ENCODE measurements around the gene FEZF2. TPM values are rescaled to one million over a fixed set of nuclear protein-coding genes. Genes with fewer than 3 reads are reported as not detected.

FEZF2 gene
- total and polyA plus RNA-seq, 3 donors from 2014 or later, result not detected

- Histone ChIP-seq H3K27me3 (no peaks in the 10 kb centered on the region), H3K27ac (no peak overlapping the region), H3K4me1 (no peaks in the 10 kb centered on the region), H3K4me3 (no peak overlapping the region), H3K9me3 (no peaks in the 10 kb centered on the region), H3K36me3 (ENCODE audit: low read depth, missing control alignments) (no peaks in the 10 kb centered on the region)
- WGBS, 2 donors, result 90 to 92% methylated on average over 5 of the region's 5 CpGs
- intact Hi-C loops (cut with DNase I; ENCODE audit: low total_unique reads), result no loop called here
- no peak for DNase-seq
- TF ChIP-seq POLR2A (IDR thresholded peaks at IDR 0.05) (no peak), CTCF (IDR thresholded peaks at IDR 0.05) (no peak)
Observed at GRCh38 chr3:62329971-62330370, 43.4 kb downstream of the FEZF2 start.

DNA sequence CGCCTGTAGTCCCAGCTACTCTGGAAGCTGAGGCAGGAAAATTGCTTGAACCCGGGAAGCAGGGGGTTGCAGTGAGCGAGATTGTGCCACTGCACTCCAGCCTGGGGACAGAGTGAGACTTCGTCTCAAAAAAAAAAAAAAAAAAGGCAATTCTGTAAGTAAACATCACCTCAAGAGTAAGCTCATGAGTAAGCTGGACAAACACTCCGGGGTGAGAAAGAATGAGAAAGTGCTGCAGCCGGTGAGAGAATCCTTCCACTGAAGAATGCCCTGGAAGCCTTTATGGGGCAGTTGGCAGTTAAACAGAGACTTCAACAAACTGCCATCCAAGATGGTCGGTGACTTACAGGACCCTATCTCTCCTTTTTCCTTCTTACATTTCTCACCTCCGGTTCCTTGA, 47.5 kb downstream of the FEZF2 start:
- Histone ChIP-seq H3K9me3 (no peaks in the 10 kb centered on the region), H3K4me3 (no peak overlapping the region), H3K27me3 (no peaks in the 10 kb centered on the region), H3K27ac (no peak overlapping the region), H3K4me1 (no peaks in the 10 kb centered on the region), H3K36me3 (ENCODE audit: low read depth, missing control alignments) (no peaks in the 10 kb centered on the region)
- WGBS, 2 donors, result 93 to 98% methylated on average over 8 of the region's 8 CpGs
- no peak for DNase-seq
- intact Hi-C loops (cut with DNase I; ENCODE audit: low total_unique reads), result no loop called here
- TF ChIP-seq CTCF (IDR thresholded peaks at IDR 0.05), result no peak
- no peak for TF ChIP-seq POLR2A (IDR thresholded peaks at IDR 0.05)

DNA sequence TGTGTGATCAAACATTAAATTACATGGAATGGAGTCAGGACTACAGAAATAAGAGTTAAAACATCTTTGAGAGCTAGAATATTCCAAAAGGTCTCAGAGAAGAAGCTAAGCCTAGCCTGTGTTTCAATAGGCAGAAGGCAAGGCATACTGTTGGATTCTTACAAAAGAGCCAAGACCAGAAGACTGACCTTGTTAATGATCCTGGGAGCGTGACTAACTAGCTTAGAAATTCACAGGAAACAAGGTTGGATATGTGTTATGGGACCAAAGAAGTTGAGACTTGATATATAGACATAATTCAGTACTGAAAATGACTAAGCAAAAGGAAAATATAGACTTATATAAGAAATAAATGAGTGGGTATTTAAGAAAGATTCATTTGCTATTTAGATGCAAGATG, 50.1 kb downstream of the FEZF2 start:
- intact Hi-C loops (cut with DNase I; ENCODE audit: low total_unique reads), result no loop called here
- Histone ChIP-seq H3K4me1 (peaks cover 2% of the 10 kb centered on the region), H3K4me3 (no peak overlapping the region), H3K27me3 (no peaks in the 10 kb centered on the region), H3K36me3 (ENCODE audit: low read depth, missing control alignments) (no peaks in the 10 kb centered on the region), H3K27ac (no peak overlapping the region), H3K9me3 (no peaks in the 10 kb centered on the region)
- TF ChIP-seq CTCF (IDR thresholded peaks at IDR 0.05) (no peak), POLR2A (IDR thresholded peaks at IDR 0.05) (no peak)
- WGBS, 2 donors, result 83 to 97% methylated on average over 1 of the region's 1 CpG
- no peak for DNase-seq

All from testis (tissue), 3 donors.